WTC11 (cell line): ENCODE measurements around the gene NELL1.

ENCODE experiments used
- CTCF ChIP-seq: fragments of 200-600 bp; IDR thresholded peaks from 2 replicates; pipeline ENCODE4 v1.8.0; 2022; ENCODE audit warnings: antibody characterized with exemption
- MAX ChIP-seq: sonication (generic); formaldehyde crosslinking; IDR thresholded peaks from 2 replicates; pipeline ENCODE4 v1.8.0; 2022; ENCODE audit warnings: mild to moderate bottlenecking, missing genetic modification reagents
- MLX ChIP-seq: sonication (generic); formaldehyde crosslinking; IDR thresholded peaks from 2 replicates; pipeline ENCODE4 v1.8.1; 2023; ENCODE audit warnings: mild to moderate bottlenecking, missing genetic modification reagents, moderate library complexity
- MXD4 ChIP-seq: fragments of 250-450 bp; sonication (Bioruptor Pico); IDR thresholded peaks from 2 replicates; pipeline ENCODE4 v1.8.0; 2021; ENCODE audit warnings: mild to moderate bottlenecking, moderate library complexity, borderline replicate concordance
- ZNF423 ChIP-seq: fragments of 250-450 bp; sonication (Bioruptor Pico); IDR thresholded peaks from 2 replicates; pipeline ENCODE4 v2.1.2; 2022; ENCODE audit warnings: mild to moderate bottlenecking, moderate library complexity
- TF ChIP-seq, protein P1 (sequence below): sonication (generic); formaldehyde crosslinking; conservative IDR thresholded peaks from 2 replicates; pipeline ENCODE4 v1.8.1; 2022; ENCODE audit warnings: mild to moderate bottlenecking, missing genetic modification reagents

DNA sequence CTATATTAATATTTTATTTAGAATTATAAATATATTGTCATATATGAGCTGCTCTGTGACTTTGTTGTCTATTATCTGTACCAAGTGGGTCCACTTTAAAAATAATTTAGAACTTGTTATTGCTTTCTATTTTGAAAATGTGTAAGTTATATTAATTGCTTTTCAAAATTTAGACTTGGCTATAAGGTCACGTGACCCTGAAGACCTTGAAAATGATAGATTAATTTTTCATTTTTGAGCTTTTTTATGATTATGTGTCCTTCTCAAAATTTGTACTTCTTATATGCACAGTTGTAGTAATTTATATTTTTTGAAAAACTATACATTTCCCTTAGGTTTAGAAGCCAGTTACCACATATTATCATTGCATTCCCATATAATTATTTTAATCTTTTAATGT is 826.5 kb downstream of the NELL1 start:
- TF ChIP-seq, protein P1, sequence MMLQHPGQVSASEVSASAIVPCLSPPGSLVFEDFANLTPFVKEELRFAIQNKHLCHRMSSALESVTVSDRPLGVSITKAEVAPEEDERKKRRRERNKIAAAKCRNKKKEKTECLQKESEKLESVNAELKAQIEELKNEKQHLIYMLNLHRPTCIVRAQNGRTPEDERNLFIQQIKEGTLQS (CRISPR knock-in tag), result no peak
- TF ChIP-seq ZNF423 (CRISPR knock-in tag) (no peak), MAX (CRISPR knock-in tag) (no peak), CTCF (no peak), MXD4 (no peak), MLX (CRISPR knock-in tag) (no peak)
